Vagina (tissue), 2 donors: ENCODE results near the gene PPP4C. TPM values are rescaled to one million over a fixed set of nuclear protein-coding genes. Genes with fewer than 3 reads are reported as not detected.

Source experiments
- DNase-seq, 2 donors: peaks; one replicate each; pipeline ENCODE4 v3.0.0-alpha.2; 2017; ENCODE audit errors: extremely low spot score in 2 of 2
- H3K27ac ChIP-seq: fragments of 200-600 bp; sonication (generic); one replicate; pipeline ENCODE4 v1.5.1; 2019
- H3K27me3 ChIP-seq: fragments of 200-600 bp; sonication (generic); one replicate; pipeline ENCODE4 v1.5.1; 2019
- H3K36me3 ChIP-seq, 2 donors: fragments of 200-600 bp; sonication (generic); one replicate each; pipeline ENCODE4 v1.5.1; 2017 to 2019
- H3K4me1 ChIP-seq: fragments of 200-600 bp; sonication (generic); one replicate; pipeline ENCODE4 v1.5.1; 2019
- H3K4me3 ChIP-seq, 2 donors: fragments of 200-600 bp; sonication (generic); 1 replicate in 1 of 2; 2 replicates in 1 of 2; pipeline ENCODE4 v1.5.1; 2016 to 2019
- H3K9me3 ChIP-seq: fragments of 200-600 bp; sonication (generic); one replicate; pipeline ENCODE4 v1.5.1; 2019
- CTCF ChIP-seq, 3 experiments: fragments of 450-650 bp in 2 of 3; fragments of 200-600 bp in 1 of 3; sonication (generic) in 1 of 3; IDR thresholded peaks; one replicate each; pipeline ENCODE4 v1.5.1; 2017 to 2019; ENCODE audit warnings: antibody characterized with exemption in 3 of 3, mild to moderate bottlenecking in 2 of 3, moderate library complexity in 2 of 3
- POLR2A ChIP-seq, 2 donors: fragments of 450-650 bp; IDR thresholded peaks; one replicate each; pipeline ENCODE4 v1.6.1; 2017; ENCODE audit warnings: antibody characterized with exemption in 2 of 2, mild to moderate bottlenecking in 2 of 2, moderate library complexity in 2 of 2
- POLR2AphosphoS5 ChIP-seq, 2 donors: sonication (generic); formaldehyde crosslinking; IDR thresholded peaks; one replicate each; pipeline ENCODE4 v1.9.0; 2017; ENCODE audit warnings: antibody characterized with exemption in 2 of 2, mild to moderate bottlenecking in 2 of 2, low read depth in 1 of 2; ENCODE audit not compliant: insufficient read depth in 1 of 2
- intact Hi-C: fragments of 100-400 bp; cut with DNase I; formaldehyde crosslinking; loops from one replicate; pipeline ENCODE4 v1.15.1; 2023
- total RNA-seq: library from RNA; depleted of rRNA; stranded (reverse); fragments of >200 nt; gene quantifications from one replicate; pipeline ENCODE4 v1.2.3, GENCODE V29; 2016

The PPP4C gene
- total RNA-seq, 1 donor from 2014 or later: 60.4 TPM

GRCh38 chr16:30085247-30085646, 9.5 kb downstream of the PPP4C start:
- DNase-seq: no peak
- peaks cover 3 to 48% of the 10 kb centered on the region in 2 donors for H3K36me3 ChIP-seq
- no peaks in the 10 kb centered on the region for H3K27me3 ChIP-seq
- no peaks in the 10 kb centered on the region for H3K9me3 ChIP-seq
- no peak overlapping the region for H3K27ac ChIP-seq
- H3K4me1 ChIP-seq: no peaks in the 10 kb centered on the region
- H3K4me3 ChIP-seq: no peak overlapping the region
- intact Hi-C loops: no loop called here
- TF ChIP-seq CTCF (IDR thresholded peaks at IDR 0.05) (no peak), POLR2AphosphoS5 (IDR thresholded peaks at IDR 0.05; ENCODE audit: insufficient read depth in 1 of 2, low read depth in 1 of 2) (no peak), POLR2A (IDR thresholded peaks at IDR 0.05) (no peak)

- DNase-seq: no peak
- intact Hi-C loops: no loop called here
- TF ChIP-seq CTCF (IDR thresholded peaks at IDR 0.05) (no peak), POLR2A (IDR thresholded peaks at IDR 0.05) (no peak), POLR2AphosphoS5 (IDR thresholded peaks at IDR 0.05; ENCODE audit: insufficient read depth in 1 of 2, low read depth in 1 of 2) (no peak)
- Histone ChIP-seq H3K27me3 (no peaks in the 10 kb centered on the region), H3K4me1 (peaks cover 5% of the 10 kb centered on the region), H3K9me3 (no peaks in the 10 kb centered on the region), H3K27ac (no peak overlapping the region), H3K36me3 (peaks cover 3 to 44% of the 10 kb centered on the region in 2 donors), H3K4me3 (no peak overlapping the region)
Observed at GRCh38 chr16:30085820-30086219, 10.0 kb downstream of the PPP4C start.

GRCh38 chr16:30086291-30087140, 10.7 kb downstream of the PPP4C start:
- no peak for TF ChIP-seq POLR2AphosphoS5 (IDR thresholded peaks at IDR 0.05; ENCODE audit: insufficient read depth in 1 of 2, low read depth in 1 of 2)
- TF ChIP-seq CTCF (IDR thresholded peaks at IDR 0.05): no peak
- TF ChIP-seq POLR2A (IDR thresholded peaks at IDR 0.05): no peak
- Histone ChIP-seq H3K4me1 (peaks cover 12% of the 10 kb centered on the region), H3K36me3 (peaks cover 3 to 37% of the 10 kb centered on the region in 2 donors), H3K27ac (no peak overlapping the region), H3K27me3 (no peaks in the 10 kb centered on the region), H3K9me3 (no peaks in the 10 kb centered on the region), H3K4me3 (no peak overlapping the region)
- DNase-seq: no peak
- intact Hi-C loops: no loop called here

- H3K9me3 ChIP-seq: no peaks in the 10 kb centered on the region
- TF ChIP-seq POLR2AphosphoS5 (IDR thresholded peaks at IDR 0.05; ENCODE audit: insufficient read depth in 1 of 2, low read depth in 1 of 2): no peak
- no peak for TF ChIP-seq CTCF (IDR thresholded peaks at IDR 0.05)
- TF ChIP-seq POLR2A (IDR thresholded peaks at IDR 0.05): no peak
- peaks cover 17% of the 10 kb centered on the region for H3K4me1 ChIP-seq
- peaks cover 3 to 29% of the 10 kb centered on the region in 2 donors for H3K36me3 ChIP-seq
- H3K27me3 ChIP-seq: no peaks in the 10 kb centered on the region
- DNase-seq: no peak
- H3K4me3 ChIP-seq: no peak overlapping the region
- intact Hi-C loops: no loop called here
- H3K27ac ChIP-seq: no peak overlapping the region
Observed at GRCh38 chr16:30087181-30087898, 11.5 kb downstream of the PPP4C start.
